ENCODE data around the gene NPNT. TPM values are rescaled to one million over a fixed set of nuclear protein-coding genes. Genes with fewer than 3 reads are reported as not detected.

NPNT gene
- total RNA-seq, 2 donors from 2014 or later, result 5.5 to 10.5 TPM

DNA sequence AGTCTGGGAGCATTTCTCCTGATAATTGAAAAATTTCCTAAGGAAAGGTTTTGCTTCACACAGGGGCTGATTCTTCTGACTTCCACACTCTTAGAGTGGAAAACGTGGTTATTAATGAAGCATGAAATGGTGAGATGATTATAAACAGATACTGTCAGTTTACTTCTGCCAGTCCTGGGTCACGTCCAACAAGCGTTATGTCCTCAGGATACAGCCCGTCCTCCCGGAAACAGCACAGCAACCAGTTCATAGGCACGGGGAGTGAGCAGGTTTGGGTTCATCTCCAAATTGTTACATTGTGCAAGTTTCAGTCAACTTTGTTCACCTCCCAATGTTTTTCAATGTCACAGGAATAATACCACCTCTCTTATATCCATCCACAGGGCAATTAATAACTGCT lies 98.8 kb downstream of the NPNT start:
- Histone ChIP-seq H3K27ac (no peak overlapping the region), H3K4me3 (no peak overlapping the region), H3K4me1 (peaks cover 0 to 19% of the 10 kb centered on the region in 2 donors), H3K36me3 (no peaks in the 10 kb centered on the region), H3K27me3 (no peaks in the 10 kb centered on the region), H3K9me3 (no peaks in the 10 kb centered on the region)
- TF ChIP-seq, protein P1, sequence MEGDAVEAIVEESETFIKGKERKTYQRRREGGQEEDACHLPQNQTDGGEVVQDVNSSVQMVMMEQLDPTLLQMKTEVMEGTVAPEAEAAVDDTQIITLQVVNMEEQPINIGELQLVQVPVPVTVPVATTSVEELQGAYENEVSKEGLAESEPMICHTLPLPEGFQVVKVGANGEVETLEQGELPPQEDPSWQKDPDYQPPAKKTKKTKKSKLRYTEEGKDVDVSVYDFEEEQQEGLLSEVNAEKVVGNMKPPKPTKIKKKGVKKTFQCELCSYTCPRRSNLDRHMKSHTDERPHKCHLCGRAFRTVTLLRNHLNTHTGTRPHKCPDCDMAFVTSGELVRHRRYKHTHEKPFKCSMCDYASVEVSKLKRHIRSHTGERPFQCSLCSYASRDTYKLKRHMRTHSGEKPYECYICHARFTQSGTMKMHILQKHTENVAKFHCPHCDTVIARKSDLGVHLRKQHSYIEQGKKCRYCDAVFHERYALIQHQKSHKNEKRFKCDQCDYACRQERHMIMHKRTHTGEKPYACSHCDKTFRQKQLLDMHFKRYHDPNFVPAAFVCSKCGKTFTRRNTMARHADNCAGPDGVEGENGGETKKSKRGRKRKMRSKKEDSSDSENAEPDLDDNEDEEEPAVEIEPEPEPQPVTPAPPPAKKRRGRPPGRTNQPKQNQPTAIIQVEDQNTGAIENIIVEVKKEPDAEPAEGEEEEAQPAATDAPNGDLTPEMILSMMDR (IDR thresholded peaks at IDR 0.05), result no peak
- no peak for DNase-seq (ENCODE audit: low spot score)

DNA sequence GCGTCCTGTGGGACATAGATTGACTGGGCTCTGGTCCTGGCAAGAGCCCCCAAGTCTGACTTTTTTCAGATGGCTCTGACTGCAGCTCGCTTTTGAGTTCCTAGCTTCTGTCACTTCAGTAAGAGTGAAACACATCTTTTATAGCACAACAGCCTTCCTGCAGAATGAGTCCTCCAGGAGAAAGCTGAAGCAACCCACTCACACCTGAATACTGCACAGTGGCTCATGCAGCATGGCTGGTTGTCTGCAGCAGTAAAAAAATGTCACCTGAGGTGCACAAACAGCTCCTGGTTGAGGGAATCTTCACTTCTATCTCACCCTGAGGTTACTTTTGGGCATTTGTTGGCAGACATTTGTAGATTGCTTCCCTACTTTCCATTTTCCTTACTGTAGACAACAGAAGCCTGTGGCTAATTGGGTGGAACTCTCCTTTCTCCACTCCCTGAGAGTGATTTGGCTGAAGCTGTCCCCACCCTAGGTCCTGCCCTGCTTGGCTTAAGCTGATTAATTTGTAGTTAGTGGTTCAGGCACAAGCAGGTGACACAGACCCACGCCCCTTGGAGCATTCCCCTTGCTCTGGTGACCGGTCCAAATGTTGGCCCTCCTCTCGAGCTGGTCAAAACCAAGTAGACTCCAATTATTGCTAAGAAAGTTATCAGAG lies 99.7 kb downstream of the NPNT start:
- Histone ChIP-seq H3K27me3 (no peaks in the 10 kb centered on the region), H3K9me3 (no peaks in the 10 kb centered on the region), H3K4me1 (peaks cover 0 to 16% of the 10 kb centered on the region in 2 donors), H3K36me3 (no peaks in the 10 kb centered on the region), H3K27ac (no peak overlapping the region), H3K4me3 (no peak overlapping the region)
- DNase-seq (ENCODE audit: low spot score), result no peak
- TF ChIP-seq, protein P1 (IDR thresholded peaks at IDR 0.05), result no peak

DNA sequence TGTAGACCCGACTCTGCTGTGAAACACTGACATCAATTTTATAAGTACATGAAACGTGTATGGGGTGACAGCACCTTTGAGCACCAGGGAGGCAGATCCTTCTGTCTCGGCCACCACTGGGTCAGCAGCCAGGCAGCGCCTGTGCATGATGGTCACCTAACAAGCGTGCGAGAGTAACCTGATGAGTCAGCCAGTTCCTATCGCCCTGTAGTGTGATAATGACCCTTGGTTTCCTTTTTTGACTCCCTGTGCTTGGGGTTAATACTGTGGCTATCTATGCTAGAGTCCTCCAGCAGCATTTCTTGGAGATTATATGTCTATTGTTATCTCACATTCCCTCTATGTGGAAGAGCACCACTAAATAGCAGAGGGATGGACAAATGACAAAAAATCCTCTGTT lies 101.6 kb downstream of the NPNT start:
- no peaks in the 10 kb centered on the region for H3K27me3 ChIP-seq
- no peak overlapping the region for H3K27ac ChIP-seq
- H3K36me3 ChIP-seq, result no peaks in the 10 kb centered on the region
- no peaks in the 10 kb centered on the region for H3K4me1 ChIP-seq
- H3K4me3 ChIP-seq, result no peak overlapping the region
- H3K9me3 ChIP-seq, result no peaks in the 10 kb centered on the region
- no peak for DNase-seq (ENCODE audit: low spot score)
- TF ChIP-seq, protein P1 (IDR thresholded peaks at IDR 0.05), result no peak

DNA sequence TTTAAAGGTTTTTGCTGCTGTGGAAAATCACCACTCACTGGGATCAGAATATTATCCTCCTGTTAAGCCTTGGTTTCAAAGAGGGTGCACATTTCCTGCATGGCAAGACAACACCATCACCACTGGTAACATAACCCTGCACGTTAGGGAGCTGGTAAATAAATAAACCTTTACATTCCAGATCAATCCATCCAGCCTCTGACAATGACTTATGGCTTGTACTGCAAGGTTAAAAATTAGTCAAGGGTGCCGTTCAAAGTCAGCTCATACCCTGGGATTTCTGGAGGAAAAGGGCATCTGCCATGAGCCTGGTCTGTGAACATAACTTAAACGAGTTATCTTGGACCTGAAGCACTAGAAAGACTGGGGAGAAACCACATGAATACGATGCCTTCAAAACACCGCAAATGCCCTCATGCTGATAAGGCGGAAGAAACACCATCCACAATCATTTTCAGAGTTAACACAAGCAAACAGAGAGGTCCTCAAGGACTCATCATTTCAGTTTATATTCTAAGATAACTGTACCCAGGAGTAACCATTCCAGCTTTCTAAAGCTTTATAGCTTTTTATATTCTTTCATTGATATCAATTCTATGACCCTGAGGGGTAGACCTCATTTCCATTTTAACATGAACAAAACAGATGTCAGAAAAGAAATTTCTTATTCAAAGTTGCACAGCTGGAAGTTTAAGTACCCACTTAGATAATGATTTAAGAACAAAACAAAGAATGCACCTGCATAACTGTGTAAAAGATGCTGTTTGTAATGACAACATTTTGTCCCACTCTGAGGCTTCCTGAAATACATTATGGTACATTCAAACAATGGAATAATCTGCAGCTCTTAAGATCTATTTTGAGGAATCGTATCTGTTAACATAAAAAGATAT lies 103.1 kb downstream of the NPNT start:
- no peak for DNase-seq (ENCODE audit: low spot score)
- Histone ChIP-seq H3K36me3 (no peaks in the 10 kb centered on the region), H3K27me3 (no peaks in the 10 kb centered on the region), H3K9me3 (no peaks in the 10 kb centered on the region), H3K4me3 (no peak overlapping the region), H3K27ac (no peak overlapping the region), H3K4me1 (no peaks in the 10 kb centered on the region)
- TF ChIP-seq, protein P1 (IDR thresholded peaks at IDR 0.05), result no peak

DNA sequence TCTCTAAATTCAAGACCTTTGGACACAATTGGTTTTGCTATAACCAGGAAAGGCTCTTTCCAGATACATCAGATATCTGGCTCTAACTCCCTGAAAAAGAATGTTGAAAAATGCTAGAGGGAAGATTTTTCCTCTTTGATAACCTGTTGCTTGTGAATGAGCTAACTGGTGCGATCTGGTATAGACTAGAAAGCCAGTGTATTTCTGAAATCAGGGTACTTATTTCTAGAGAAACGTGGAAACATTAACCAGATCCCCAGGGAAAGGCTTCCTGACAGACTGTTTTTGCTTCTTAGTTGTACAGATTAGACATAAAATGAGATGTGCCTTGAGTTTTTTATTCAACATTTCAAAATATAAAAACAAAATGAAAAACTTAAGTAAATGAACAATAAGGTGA lies 107.7 kb downstream of the NPNT start:
- Histone ChIP-seq H3K9me3 (no peaks in the 10 kb centered on the region), H3K27ac (no peak overlapping the region), H3K36me3 (no peaks in the 10 kb centered on the region), H3K4me1 (no peaks in the 10 kb centered on the region), H3K4me3 (no peak overlapping the region), H3K27me3 (no peaks in the 10 kb centered on the region)
- TF ChIP-seq, protein P1 (IDR thresholded peaks at IDR 0.05), result no peak
- DNase-seq (ENCODE audit: low spot score), result no peak
